GM12891 (cell line): Measurements from ENCODE around the gene NKTR.

ENCODE experiments used
- POLR2A ChIP-seq: IDR thresholded peaks from 2 replicates; pipeline ENCODE4 v1.6.1; 2011; ENCODE audit warnings: low read depth, low read length, control low read depth
- POLR2AphosphoS5 ChIP-seq: IDR thresholded peaks from 2 replicates; pipeline ENCODE4 v1.6.1; 2011; ENCODE audit warnings: low read depth, low read length, control low read depth

- no peak for TF ChIP-seq POLR2A
- TF ChIP-seq POLR2AphosphoS5: no peak
Observed at GRCh38 chr3:42668793-42669217, 68.3 kb downstream of the NKTR start.
